ENCODE data around the gene ZNF236. TPM values are rescaled to one million over a fixed set of nuclear protein-coding genes. Genes with fewer than 3 reads are reported as not detected.
"Not testable (repeated sequence)": the region's sequence is repeated elsewhere in the genome, so short reads cannot be mapped to it uniquely, and the experiment has no call there.

ZNF236 gene
- total RNA-seq, 1 experiment from 2014 or later: 43.2 TPM

- Histone ChIP-seq H3K9me3 (no peaks in the 10 kb centered on the region; the same call in 1 of the 2 replicates), H3K4me3 (no peak overlapping the region)
- DNase-seq: no peak
Measured at GRCh38 chr18:76963936-76964335, 141.6 kb downstream of the ZNF236 start.

GRCh38 chr18:76965555-76966151 lies 143.3 kb downstream of the ZNF236 start:
- not testable (repeated sequence) for H3K4me3 ChIP-seq, H3K27me3 ChIP-seq, DNase-seq, H3K9me3 ChIP-seq
- H3K36me3 ChIP-seq: peaks cover 20% of the 10 kb centered on the region

More at GRCh38 chr18:76963936-76964335, 141.6 kb downstream of the ZNF236 start:
- Histone ChIP-seq H3K36me3 (peaks cover 20% of the 10 kb centered on the region), H3K27me3 (no peaks in the 10 kb centered on the region)

GRCh38 chr18:76967299-76967698 lies 144.9 kb downstream of the ZNF236 start:
- not testable (repeated sequence) for H3K4me3 ChIP-seq, H3K9me3 ChIP-seq, H3K27me3 ChIP-seq, DNase-seq, H3K36me3 ChIP-seq

GRCh38 chr18:76967721-76968472 lies 145.5 kb downstream of the ZNF236 start:
- DNase-seq: no peak
- Histone ChIP-seq H3K4me3 (no peak overlapping the region), H3K9me3 (no peaks in the 10 kb centered on the region), H3K36me3 (peaks cover 5% of the 10 kb centered on the region; the same call in 1 of the 2 replicates), H3K27me3 (no peaks in the 10 kb centered on the region)

- Histone ChIP-seq H3K4me3 (no peak overlapping the region), H3K36me3 (no peaks in the 10 kb centered on the region), H3K27me3 (no peaks in the 10 kb centered on the region), H3K9me3 (no peaks in the 10 kb centered on the region)
- no peak for DNase-seq
Measured at GRCh38 chr18:76970770-76971559, 148.6 kb downstream of the ZNF236 start.

DNA sequence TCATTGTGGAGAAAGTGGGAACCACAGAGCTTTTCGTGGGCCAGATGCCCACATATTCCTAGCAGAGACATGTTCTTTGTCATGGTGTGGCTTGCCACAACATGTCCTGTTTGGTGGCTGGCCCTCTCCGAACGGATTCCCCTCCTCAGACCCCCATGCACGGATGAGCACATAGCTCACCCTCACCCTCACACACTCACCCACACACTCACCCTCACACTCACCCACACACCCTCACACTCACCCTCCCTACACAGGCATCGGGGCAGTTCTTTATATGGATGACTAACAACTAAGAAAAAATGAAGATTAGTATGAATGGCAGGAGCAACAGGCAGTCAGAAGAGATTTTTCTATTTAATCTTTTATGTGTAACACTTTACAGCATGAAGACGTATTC lies 149.9 kb downstream of the ZNF236 start:
- no peaks in the 10 kb centered on the region for H3K36me3 ChIP-seq
- H3K9me3 ChIP-seq: no peaks in the 10 kb centered on the region
- DNase-seq: no peak
- no peaks in the 10 kb centered on the region for H3K27me3 ChIP-seq
- H3K4me3 ChIP-seq: no peak overlapping the region

- no peak for DNase-seq
- no peak overlapping the region for H3K4me3 ChIP-seq
- no peaks in the 10 kb centered on the region for H3K36me3 ChIP-seq
- H3K9me3 ChIP-seq: no peaks in the 10 kb centered on the region
- no peaks in the 10 kb centered on the region for H3K27me3 ChIP-seq
Measured at GRCh38 chr18:76972846-76973519, 150.6 kb downstream of the ZNF236 start.

DNA sequence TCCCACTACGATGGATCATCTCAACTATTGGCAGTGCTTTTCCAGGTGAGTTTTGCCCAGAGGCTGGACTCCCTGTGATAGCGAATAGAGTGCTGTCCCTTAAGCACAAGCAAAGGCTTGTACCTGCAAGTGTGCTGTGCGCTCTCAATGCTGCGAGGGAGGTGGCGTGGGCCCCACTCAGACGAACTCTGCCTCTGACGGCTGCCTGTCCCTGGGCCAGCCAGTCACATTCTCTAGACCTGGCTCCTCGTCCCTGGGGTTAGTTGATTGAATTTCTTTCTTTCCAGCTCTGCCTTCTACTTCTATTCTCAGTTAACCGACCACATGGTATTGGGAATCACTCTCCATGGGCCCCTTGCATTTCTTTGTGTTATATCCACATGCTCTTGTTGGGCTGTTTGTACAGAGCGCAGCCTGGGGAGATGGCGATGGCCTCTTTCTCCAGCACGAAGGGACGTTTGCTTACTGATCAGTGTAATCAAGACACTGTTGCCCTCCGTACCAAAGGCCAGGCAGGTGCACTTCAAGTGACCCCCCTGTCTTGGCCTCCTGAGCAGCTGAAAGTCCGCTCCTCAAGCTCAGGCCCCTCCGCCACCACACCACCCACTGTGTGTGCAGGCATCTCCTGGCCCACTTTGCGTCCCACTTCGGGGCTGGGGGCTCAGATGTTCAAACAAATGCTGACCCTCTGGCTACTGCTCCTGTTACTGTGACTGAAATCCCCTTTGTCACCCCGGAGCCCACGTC lies 151.3 kb downstream of the ZNF236 start:
- Histone ChIP-seq H3K27me3 (no peaks in the 10 kb centered on the region), H3K36me3 (no peaks in the 10 kb centered on the region), H3K9me3 (no peaks in the 10 kb centered on the region), H3K4me3 (no peak overlapping the region)
- no peak for DNase-seq

DNA sequence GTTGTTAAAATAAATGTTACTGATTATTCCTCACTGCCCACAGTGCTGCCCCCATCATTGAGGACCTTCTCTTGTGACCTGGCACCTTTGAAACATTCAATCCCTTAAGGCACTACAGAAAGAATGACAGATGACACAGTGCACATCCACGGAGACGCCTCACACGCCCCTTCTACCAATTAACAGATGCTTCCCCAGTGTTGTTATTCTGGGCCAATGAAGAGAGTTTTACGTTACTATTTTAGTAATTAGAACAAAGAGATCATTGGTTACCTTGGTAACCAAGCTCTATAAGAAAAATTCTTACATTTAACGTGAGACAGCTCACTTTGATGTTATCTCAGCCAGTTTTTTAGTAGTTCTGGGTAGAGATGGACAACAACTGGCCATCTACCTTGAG lies 152.0 kb downstream of the ZNF236 start:
- no peak overlapping the region for H3K4me3 ChIP-seq
- H3K36me3 ChIP-seq: no peaks in the 10 kb centered on the region
- H3K9me3 ChIP-seq: no peaks in the 10 kb centered on the region
- DNase-seq: no peak
- H3K27me3 ChIP-seq: no peaks in the 10 kb centered on the region

DNA sequence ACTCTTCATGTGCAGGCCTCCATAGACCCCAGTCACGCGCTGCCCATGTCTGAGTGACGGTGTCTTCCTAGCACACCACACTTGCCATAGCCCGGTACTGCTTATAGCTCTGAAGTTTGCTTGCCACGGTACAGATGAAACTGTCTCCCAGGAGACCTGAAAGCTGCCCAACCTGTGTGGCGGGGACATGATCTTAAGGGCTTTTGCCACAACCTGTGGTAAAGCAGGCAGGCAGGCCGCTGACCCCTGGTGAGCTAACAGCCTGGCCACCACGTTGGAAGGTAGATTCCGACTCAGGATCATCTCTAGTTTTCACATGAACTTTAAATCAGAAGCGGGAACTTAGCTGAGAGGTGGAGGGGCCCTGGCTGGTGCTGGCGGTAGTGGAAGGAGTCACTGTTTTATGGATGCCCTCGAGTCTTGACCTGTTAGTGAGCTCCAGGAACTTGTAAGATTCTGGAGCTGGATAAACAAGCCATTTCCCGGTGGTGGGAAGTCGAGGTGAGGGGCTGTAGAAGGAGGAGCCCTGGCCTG lies 153.3 kb downstream of the ZNF236 start:
- DNase-seq: no peak
- no peaks in the 10 kb centered on the region for H3K27me3 ChIP-seq
- H3K9me3 ChIP-seq: no peaks in the 10 kb centered on the region
- no peak overlapping the region for H3K4me3 ChIP-seq
- no peaks in the 10 kb centered on the region for H3K36me3 ChIP-seq

DNA sequence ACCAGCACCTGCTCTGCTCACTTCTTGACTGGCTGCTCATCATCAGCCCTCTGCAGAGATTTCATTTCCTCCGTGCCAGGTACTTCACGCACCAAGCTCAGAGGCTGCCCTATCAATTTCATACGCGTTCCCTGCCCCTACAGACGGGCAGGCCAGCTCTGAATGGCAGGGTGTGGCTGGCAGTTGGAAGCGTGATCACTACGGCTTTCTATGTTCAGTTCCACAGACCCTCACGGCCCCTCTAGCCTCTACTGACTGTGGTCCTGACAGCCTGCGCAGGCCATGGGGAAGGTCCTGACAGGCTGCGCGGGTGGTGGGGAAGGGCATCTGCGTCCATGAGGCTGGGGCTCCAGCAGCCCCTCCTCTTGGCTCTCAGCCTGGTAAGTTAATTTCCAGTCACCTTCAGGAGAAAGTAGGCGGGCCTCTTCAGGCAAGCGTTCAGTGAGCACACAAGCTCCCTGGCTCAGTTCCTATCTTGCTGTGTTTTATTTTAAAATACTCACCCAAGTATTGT lies 154.8 kb downstream of the ZNF236 start:
- DNase-seq: no peak
- Histone ChIP-seq H3K36me3 (no peaks in the 10 kb centered on the region), H3K27me3 (no peaks in the 10 kb centered on the region), H3K4me3 (no peak overlapping the region), H3K9me3 (no peaks in the 10 kb centered on the region)

- DNase-seq: no peak
- H3K9me3 ChIP-seq: no peaks in the 10 kb centered on the region
Measured at GRCh38 chr18:76977684-76978232, 155.4 kb downstream of the ZNF236 start.

DNA sequence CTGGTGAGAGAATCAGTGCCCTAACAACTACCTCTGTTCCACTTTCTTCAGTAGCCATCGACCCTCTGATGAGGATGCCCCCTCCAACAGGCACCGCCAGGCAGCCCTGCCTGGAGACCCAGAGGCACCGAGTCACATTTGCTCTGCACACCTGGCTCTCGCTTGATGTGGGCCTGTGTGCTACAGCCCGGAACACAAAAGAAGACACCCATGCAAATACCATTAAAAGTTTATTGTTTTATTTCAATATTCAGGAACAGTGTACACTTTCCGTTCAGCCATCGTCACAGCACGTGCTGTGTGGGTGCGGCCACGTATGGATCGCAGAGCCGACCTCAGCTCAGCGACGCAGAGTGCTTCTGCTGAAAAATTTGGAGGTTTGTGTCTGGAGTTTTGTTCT lies 156.3 kb downstream of the ZNF236 start:
- no peaks in the 10 kb centered on the region for H3K9me3 ChIP-seq
- no peak for DNase-seq
- no peak overlapping the region for H3K4me3 ChIP-seq

More at GRCh38 chr18:76977684-76978232, 155.4 kb downstream of the ZNF236 start:
- Histone ChIP-seq H3K27me3 (no peaks in the 10 kb centered on the region), H3K4me3 (no peak overlapping the region), H3K36me3 (no peaks in the 10 kb centered on the region)

DNA sequence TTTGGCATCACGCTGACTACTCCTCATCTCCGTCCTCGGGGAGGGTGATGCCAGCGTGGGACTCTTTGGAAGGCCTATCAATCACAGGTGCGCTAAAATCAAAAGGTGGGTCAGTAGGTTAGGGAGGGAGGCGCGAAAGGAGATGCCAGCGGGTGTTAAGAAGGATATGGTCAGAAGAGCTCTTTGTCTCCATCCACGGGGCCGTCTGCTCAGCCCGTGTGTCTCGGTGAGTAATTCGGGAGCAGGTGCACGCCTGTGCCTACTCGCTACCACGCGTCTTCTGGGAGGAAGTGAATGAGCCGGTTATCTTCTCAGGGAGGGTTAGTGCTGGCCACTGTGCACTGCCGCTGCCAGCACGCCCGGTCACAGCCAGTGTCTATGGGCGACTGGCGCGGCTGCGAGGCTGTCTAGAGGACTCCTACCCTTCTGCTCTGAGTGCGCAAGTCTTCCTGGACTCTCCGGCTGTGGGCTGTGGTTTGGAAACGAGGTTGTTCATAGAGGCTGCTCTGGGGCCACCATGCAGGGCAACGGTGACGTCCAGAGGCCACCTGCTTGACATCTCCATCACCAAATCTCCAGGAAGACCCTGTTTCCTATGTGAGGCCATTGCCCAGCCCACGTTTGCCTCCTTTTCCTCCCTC lies 156.9 kb downstream of the ZNF236 start:
- no peaks in the 10 kb centered on the region for H3K9me3 ChIP-seq
- no peak overlapping the region for H3K4me3 ChIP-seq
- DNase-seq: no peak
- no peaks in the 10 kb centered on the region for H3K27me3 ChIP-seq
- H3K36me3 ChIP-seq: no peaks in the 10 kb centered on the region

More for the DNA sequence above, 156.3 kb downstream of the ZNF236 start:
- H3K36me3 ChIP-seq: no peaks in the 10 kb centered on the region
- H3K27me3 ChIP-seq: no peaks in the 10 kb centered on the region

GRCh38 chr18:76979906-76980305 lies 157.5 kb downstream of the ZNF236 start:
- Histone ChIP-seq H3K9me3 (no peaks in the 10 kb centered on the region), H3K36me3 (no peaks in the 10 kb centered on the region), H3K27me3 (no peaks in the 10 kb centered on the region), H3K4me3 (no peak overlapping the region)
- no peak for DNase-seq

Data from MG63 (cell line).